Subcutaneous abdominal adipose tissue (tissue), 5 donors: ENCODE data around the gene REEP1.

Experiments used
- H3K27ac ChIP-seq: one replicate; pipeline ENCODE4 v1.7.0; 2013; ENCODE audit warnings: low read depth, mild to moderate bottlenecking, inconsistent platforms, low read length, moderate library complexity
- H3K27me3 ChIP-seq, 5 donors: one replicate each; pipeline ENCODE4 v1.7.0; 2013; ENCODE audit warnings: low read length in 5 of 5, inconsistent platforms in 1 of 5; ENCODE audit not compliant: control insufficient read depth in 5 of 5, insufficient read depth in 4 of 5
- H3K36me3 ChIP-seq, 5 donors: one replicate each; pipeline ENCODE4 v1.7.0; 2013; ENCODE audit warnings: low read length in 5 of 5; ENCODE audit not compliant: control insufficient read depth in 5 of 5, insufficient read depth in 5 of 5
- H3K4me1 ChIP-seq, 5 donors: one replicate each; pipeline ENCODE4 v1.7.0; 2013; ENCODE audit warnings: low read length in 5 of 5, mild to moderate bottlenecking in 3 of 5, moderate library complexity in 1 of 5; ENCODE audit not compliant: control insufficient read depth in 5 of 5, insufficient read depth in 5 of 5
- H3K4me3 ChIP-seq, 5 donors: one replicate each; pipeline ENCODE4 v1.7.0; 2013; ENCODE audit warnings: low read length in 5 of 5, low read depth in 1 of 5
- H3K9ac ChIP-seq, 5 donors: one replicate each; pipeline ENCODE4 v1.7.0; 2013; ENCODE audit warnings: low read length in 5 of 5, mild to moderate bottlenecking in 4 of 5, moderate library complexity in 3 of 5
- H3K9me3 ChIP-seq, 5 donors: one replicate each; pipeline ENCODE4 v1.7.0; 2013; ENCODE audit warnings: low read length in 5 of 5; ENCODE audit not compliant: control insufficient read depth in 5 of 5
- donor health status: healthy.
- donor health status: healthy.
- donor health status: healthy.
- donor health status: healthy.
- donor health status: healthy.

Gene REEP1

GRCh38 chr2:86300496-86300895 is 36.9 kb downstream of the REEP1 start:
- no peaks in the 10 kb centered on the region for H3K36me3 ChIP-seq
- no peaks in the 10 kb centered on the region for H3K9me3 ChIP-seq
- H3K27me3 ChIP-seq, result peaks cover 0 to 7% (median 4%) of the 10 kb centered on the region in 5 donors
- H3K4me3 ChIP-seq, result no peak overlapping the region
- H3K4me1 ChIP-seq, result peaks cover 0 to 21% (median 6%) of the 10 kb centered on the region in 5 donors
- H3K9ac ChIP-seq, result no peak overlapping the region
- no peak overlapping the region for H3K27ac ChIP-seq

GRCh38 chr2:86298411-86299390 is 38.7 kb downstream of the REEP1 start:
- H3K9me3 ChIP-seq, result no peaks in the 10 kb centered on the region
- no peaks in the 10 kb centered on the region for H3K36me3 ChIP-seq
- peaks cover 0 to 4% (median 0%) of the 10 kb centered on the region in 5 donors for H3K27me3 ChIP-seq
- H3K9ac ChIP-seq, result no peak overlapping the region
- H3K4me1 ChIP-seq, result peaks cover 0 to 21% (median 6%) of the 10 kb centered on the region in 5 donors
- no peak overlapping the region for H3K4me3 ChIP-seq
- no peak overlapping the region for H3K27ac ChIP-seq

GRCh38 chr2:86297382-86298147 is 39.9 kb downstream of the REEP1 start:
- H3K27ac ChIP-seq, result no peak overlapping the region
- H3K27me3 ChIP-seq, result peaks cover 0 to 9% (median 0%) of the 10 kb centered on the region in 5 donors
- peaks cover 0 to 20% (median 6%) of the 10 kb centered on the region in 5 donors for H3K4me1 ChIP-seq
- H3K9me3 ChIP-seq, result no peaks in the 10 kb centered on the region
- H3K4me3 ChIP-seq, result no peak overlapping the region
- H3K36me3 ChIP-seq, result no peaks in the 10 kb centered on the region
- H3K9ac ChIP-seq, result no peak overlapping the region

GRCh38 chr2:86296947-86297346 is 40.5 kb downstream of the REEP1 start:
- no peak overlapping the region for H3K4me3 ChIP-seq
- H3K36me3 ChIP-seq, result no peaks in the 10 kb centered on the region
- H3K27me3 ChIP-seq, result peaks cover 0 to 9% (median 0%) of the 10 kb centered on the region in 5 donors
- H3K4me1 ChIP-seq, result peaks cover 0 to 14% (median 4%) of the 10 kb centered on the region in 5 donors
- no peak overlapping the region for H3K27ac ChIP-seq
- no peaks in the 10 kb centered on the region for H3K9me3 ChIP-seq
- H3K9ac ChIP-seq, result no peak overlapping the region

GRCh38 chr2:86295066-86295465 is 42.4 kb downstream of the REEP1 start:
- Histone ChIP-seq H3K9ac (no peak overlapping the region), H3K36me3 (no peaks in the 10 kb centered on the region), H3K27me3 (peaks cover 0 to 5% (median 0%) of the 10 kb centered on the region in 5 donors), H3K27ac (no peak overlapping the region), H3K4me1 (peaks cover 0 to 10% (median 4%) of the 10 kb centered on the region in 5 donors), H3K9me3 (no peaks in the 10 kb centered on the region), H3K4me3 (no peak overlapping the region)

- no peaks in the 10 kb centered on the region for H3K36me3 ChIP-seq
- peaks cover 0 to 5% (median 4%) of the 10 kb centered on the region in 5 donors for H3K4me1 ChIP-seq
- peaks cover 0 to 5% (median 0%) of the 10 kb centered on the region in 5 donors for H3K27me3 ChIP-seq
- no peaks in the 10 kb centered on the region for H3K9me3 ChIP-seq
- no peak overlapping the region for H3K4me3 ChIP-seq
- H3K27ac ChIP-seq, result no peak overlapping the region
- no peak overlapping the region for H3K9ac ChIP-seq
Measured at GRCh38 chr2:86293612-86294011, 43.8 kb downstream of the REEP1 start.

GRCh38 chr2:86292571-86293515 is 44.6 kb downstream of the REEP1 start:
- Histone ChIP-seq H3K4me3 (no peak overlapping the region), H3K9me3 (no peaks in the 10 kb centered on the region), H3K27ac (no peak overlapping the region), H3K9ac (no peak overlapping the region), H3K36me3 (no peaks in the 10 kb centered on the region), H3K4me1 (peaks cover 0 to 5% (median 0%) of the 10 kb centered on the region in 5 donors), H3K27me3 (peaks cover 0 to 5% (median 0%) of the 10 kb centered on the region in 5 donors)

- Histone ChIP-seq H3K27me3 (peaks cover 0 to 5% (median 0%) of the 10 kb centered on the region in 5 donors), H3K36me3 (no peaks in the 10 kb centered on the region), H3K4me1 (peaks cover 0 to 5% (median 0%) of the 10 kb centered on the region in 5 donors), H3K9ac (no peak overlapping the region), H3K9me3 (no peaks in the 10 kb centered on the region), H3K27ac (no peak overlapping the region), H3K4me3 (no peak overlapping the region)
Measured at GRCh38 chr2:86291328-86291662, 46.1 kb downstream of the REEP1 start.

- Histone ChIP-seq H3K9me3 (no peaks in the 10 kb centered on the region), H3K27ac (no peak overlapping the region), H3K4me3 (no peak overlapping the region), H3K9ac (peak overlapping the region in 1 of 5 donors; percentile 48), H3K36me3 (no peaks in the 10 kb centered on the region), H3K27me3 (peaks cover 0 to 7% (median 0%) of the 10 kb centered on the region in 5 donors), H3K4me1 (peaks cover 0 to 5% (median 0%) of the 10 kb centered on the region in 5 donors)
Measured at GRCh38 chr2:86290596-86291327, 46.7 kb downstream of the REEP1 start.
